GM19395 (cell line): ENCODE results near the gene FAM171A1.

Experiments
- ATAC-seq: cut with Tn5 transposase; IDR thresholded peaks from one replicate; pipeline ENCODE4 v1.9.1; 2021; ENCODE audit warnings: mild to moderate bottlenecking, moderate library complexity; ENCODE audit not compliant: unreplicated experiment

FAM171A1 gene

DNA sequence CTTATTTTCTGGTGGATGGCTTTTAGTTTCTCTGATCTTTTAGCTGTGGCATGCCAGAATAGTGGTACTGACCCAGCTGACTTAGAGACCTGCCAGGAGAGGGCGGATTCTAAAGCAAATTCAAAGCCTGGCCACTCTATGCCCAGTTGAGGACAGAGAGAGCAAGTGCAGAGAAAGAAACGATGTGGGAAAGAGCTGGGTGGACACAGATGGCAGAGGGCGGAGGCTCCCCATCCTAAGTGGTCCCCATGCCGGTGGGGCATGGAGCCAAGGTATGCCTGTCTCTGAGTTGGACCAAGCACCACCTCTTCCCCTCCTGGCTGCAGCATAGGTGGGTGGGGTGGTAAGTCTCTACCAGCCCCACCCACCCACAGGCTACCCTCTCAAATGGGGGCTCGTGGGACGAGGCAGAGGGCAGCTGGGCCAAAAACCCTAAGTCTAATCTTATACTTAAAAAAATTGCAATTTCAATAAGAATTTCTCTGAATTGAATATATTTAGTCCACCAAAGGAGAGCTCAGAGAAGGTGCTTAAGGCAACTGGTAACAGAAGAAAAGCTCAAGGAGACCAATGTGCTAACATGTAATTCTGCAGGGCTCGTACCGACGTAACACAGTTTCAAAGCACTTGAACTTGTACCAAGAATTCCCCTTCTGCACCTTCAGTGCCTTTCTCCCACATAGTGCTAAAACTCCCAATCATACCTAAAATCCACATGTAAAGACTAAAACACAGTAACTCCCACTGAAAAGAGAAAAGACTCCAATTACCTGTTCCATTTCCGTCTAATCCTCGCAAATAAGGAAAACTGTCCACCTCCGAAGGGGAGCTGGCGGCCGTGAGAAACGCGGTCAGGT lies 116.9 kb downstream of the FAM171A1 start:
- ATAC-seq, result peak; percentile 45

GRCh38 chr10:15252396-15252795 lies 118.7 kb downstream of the FAM171A1 start:
- no peak for ATAC-seq

- ATAC-seq, result no peak
These were observed 119.2 kb downstream of the FAM171A1 start for GRCh38 chr10:15251791-15252380.

GRCh38 chr10:15245530-15245929 lies 125.6 kb downstream of the FAM171A1 start:
- no peak for ATAC-seq

GRCh38 chr10:15244635-15245197 lies 126.4 kb downstream of the FAM171A1 start:
- ATAC-seq, result no peak

GRCh38 chr10:15242261-15242840 lies 128.7 kb downstream of the FAM171A1 start:
- ATAC-seq, result no peak

DNA sequence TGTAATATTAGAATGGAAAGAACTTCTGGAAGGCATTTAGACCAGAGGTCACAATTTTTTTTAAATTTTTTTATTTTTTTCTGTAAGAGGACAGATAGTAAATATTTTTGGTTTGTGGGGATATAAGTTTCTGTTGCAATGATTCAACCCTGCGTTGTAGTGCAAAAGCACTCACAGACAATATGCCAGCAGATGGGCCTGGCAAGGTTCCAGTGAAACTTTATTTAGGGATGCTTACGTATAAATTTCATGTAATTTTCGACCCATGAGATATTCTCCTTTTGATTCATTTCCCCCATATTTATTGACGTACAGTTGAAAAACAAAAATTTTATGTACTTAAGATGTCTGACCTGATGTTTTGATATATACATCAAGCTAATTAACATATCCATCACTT lies 129.8 kb downstream of the FAM171A1 start:
- no peak for ATAC-seq

- no peak for ATAC-seq
These were observed 132.3 kb downstream of the FAM171A1 start for GRCh38 chr10:15238555-15239335.

GRCh38 chr10:15237351-15237750 lies 133.7 kb downstream of the FAM171A1 start:
- ATAC-seq, result no peak

DNA sequence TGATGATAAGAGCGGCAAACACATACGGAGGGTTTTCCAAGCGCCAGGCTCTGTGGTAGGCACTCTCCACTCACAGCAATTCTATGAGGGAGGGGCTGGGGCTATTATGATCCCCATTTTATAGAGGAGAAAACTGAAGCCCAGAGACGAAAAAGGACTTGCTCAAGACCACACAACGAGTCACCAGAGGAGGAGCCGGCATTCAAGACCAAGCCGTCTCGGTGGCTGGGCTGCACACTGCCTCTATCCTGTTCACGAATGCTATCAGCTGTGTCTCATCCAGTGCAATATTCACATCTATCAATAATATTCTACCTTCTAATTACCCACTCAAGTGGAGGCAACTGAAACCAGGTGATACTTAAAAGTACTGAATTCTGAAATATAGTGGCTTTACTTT lies 134.7 kb downstream of the FAM171A1 start:
- no peak for ATAC-seq

- ATAC-seq, result no peak
These were observed 138.8 kb downstream of the FAM171A1 start for GRCh38 chr10:15232279-15232678.

GRCh38 chr10:15231426-15231825 lies 139.7 kb downstream of the FAM171A1 start:
- ATAC-seq, result no peak

DNA sequence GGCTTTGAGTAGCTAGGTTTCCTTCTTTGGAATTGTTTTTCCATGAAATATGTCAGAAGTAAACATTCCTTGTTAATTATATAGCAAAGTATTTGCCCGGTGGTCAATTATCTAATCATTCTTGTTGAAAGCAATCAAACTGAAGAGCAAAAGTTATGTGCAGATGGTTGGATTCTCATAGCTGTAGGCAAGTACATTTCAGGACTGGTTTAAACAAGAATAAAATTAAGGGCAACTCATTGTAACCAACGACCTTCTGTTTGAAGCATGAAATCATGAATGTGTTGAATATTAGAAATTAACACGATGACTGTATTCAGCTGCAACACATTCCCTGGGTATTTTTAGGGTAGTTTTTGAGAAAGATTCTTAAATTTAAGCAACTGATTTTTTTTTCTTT lies 140.8 kb downstream of the FAM171A1 start:
- ATAC-seq, result no peak

DNA sequence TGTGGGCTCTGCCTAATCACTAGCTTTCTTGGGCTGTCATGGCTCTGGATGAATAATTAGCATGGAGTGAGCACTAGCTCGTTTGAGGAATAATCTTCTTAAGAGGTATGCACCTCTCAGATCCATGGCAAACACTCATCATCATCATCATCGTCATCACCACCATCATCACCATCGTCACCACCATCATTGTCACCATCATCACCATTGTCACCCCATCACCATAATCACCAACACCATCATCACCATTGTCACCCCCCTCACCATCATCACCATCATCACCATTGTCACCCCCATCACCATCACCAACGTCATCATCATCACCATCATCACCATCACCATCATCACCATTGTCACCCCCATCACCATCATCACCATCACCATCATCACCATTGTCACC lies 141.8 kb downstream of the FAM171A1 start:
- ATAC-seq, result no peak

GRCh38 chr10:15228426-15228825 lies 142.7 kb downstream of the FAM171A1 start:
- no peak for ATAC-seq

DNA sequence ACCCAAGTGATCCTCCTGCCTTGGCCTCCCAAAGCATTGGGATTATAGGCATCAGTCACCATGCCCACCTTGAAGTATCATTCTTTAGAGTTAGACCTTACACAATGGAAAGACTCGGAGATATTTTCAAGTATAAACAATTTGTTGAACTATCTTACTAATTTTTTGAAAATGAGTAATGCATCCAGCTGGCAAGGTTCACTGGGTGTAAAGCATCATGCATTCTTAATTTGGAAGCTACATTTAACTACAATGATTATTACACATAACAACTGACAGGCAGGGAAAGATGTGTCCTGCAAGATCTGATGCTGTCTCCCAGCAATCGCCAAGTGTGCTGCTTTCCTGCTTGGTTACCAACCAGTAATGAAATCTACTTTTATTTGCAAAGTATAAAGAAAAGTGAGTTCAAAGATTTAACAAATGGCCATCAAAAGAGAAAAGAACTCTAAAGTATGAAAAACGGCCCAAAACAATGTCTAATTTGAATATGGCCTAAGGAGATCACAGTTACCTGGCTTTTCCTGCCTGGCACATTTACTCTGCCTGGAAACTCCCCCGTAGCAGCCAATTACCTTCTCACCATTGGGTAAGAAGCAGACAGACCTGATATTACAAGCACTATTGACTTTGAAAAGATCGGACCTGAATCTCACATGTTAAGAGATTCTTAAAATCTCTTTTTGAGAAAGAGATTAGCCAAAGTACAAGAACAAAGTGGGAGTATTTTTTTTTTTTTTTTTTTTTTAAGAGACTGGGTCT lies 143.3 kb downstream of the FAM171A1 start:
- ATAC-seq, result no peak

DNA sequence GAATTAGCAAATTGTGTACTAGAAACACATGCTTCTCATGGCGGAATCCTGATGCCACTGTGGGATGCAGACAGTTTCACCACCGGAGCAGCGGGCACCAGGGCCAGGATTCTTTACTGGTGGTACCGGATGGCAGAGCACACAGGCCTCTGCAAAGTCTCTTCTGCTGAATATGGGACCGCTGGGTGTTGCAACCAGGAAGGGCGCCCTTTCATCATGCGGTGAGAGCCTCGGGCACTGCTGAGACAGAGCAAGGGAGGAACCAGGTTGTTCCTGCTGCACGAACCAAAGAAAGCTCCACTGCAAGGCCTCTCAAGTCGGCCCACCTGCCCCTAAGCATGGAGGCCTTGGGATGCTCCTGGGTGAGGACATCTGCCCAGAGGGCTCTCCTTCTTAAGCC lies 145.6 kb downstream of the FAM171A1 start:
- no peak for ATAC-seq

- ATAC-seq, result no peak
These were observed 146.1 kb downstream of the FAM171A1 start for GRCh38 chr10:15224948-15225347.

GRCh38 chr10:15223174-15223573 lies 147.9 kb downstream of the FAM171A1 start:
- no peak for ATAC-seq

- no peak for ATAC-seq
These were observed 148.6 kb downstream of the FAM171A1 start for GRCh38 chr10:15222511-15222910.
